Measurements from ENCODE around the gene VSTM5.

- TF ChIP-seq REST (IDR thresholded peaks at IDR 0.05; ENCODE audit: low read depth) = no peak
- TF ChIP-seq POLR2AphosphoS5 (IDR thresholded peaks at IDR 0.05; ENCODE audit: low read depth, low read length) = no peak
- TF ChIP-seq CTCF (IDR thresholded peaks at IDR 0.05 in 2 of 3, conservative IDR thresholded peaks at IDR 0.05 in 1 of 3; ENCODE audit: borderline replicate concordance in 1 of 3, insufficient read depth in 1 of 3, low read depth in 2 of 3, low read length in 2 of 3) = no peak
- no peak for TF ChIP-seq EZH2 (IDR thresholded peaks at IDR 0.05)
- no peak for TF ChIP-seq YY1 (IDR thresholded peaks at IDR 0.05; ENCODE audit: extremely low read depth, insufficient replicate concordance, low read depth, low read length)
- no peak for TF ChIP-seq POLR2A (IDR thresholded peaks at IDR 0.05; ENCODE audit: borderline replicate concordance, extremely low read depth, insufficient read depth, insufficient read length)
- TF ChIP-seq ATF3 (IDR thresholded peaks at IDR 0.05) = no peak
Measured at GRCh38 chr11:93842034-93842433, 8.4 kb downstream of the VSTM5 start.

Measured in HCT116 (cell line).